KMS-11 (cell line): ENCODE data around the gene PHACTR1.

Experiments used
- H2AFZ ChIP-seq: fragments of 200-600 bp; sonication (generic); 2 replicates; pipeline ENCODE4 v1.6.1; 2016; ENCODE audit warnings: antibody characterized with exemption, mixed run types, low read depth
- H3K27ac ChIP-seq: fragments of 200-600 bp; sonication (generic); 2 replicates; pipeline ENCODE4 v1.6.1; 2016; ENCODE audit warnings: mild to moderate bottlenecking, mixed run types
- H3K27me3 ChIP-seq: fragments of 200-600 bp; sonication (generic); 2 replicates; pipeline ENCODE4 v1.6.1; 2017; ENCODE audit warnings: mild to moderate bottlenecking, low read depth, mixed run types, moderate library complexity; ENCODE audit not compliant: insufficient read depth
- H3K36me3 ChIP-seq: fragments of 200-600 bp; sonication (generic); 2 replicates; pipeline ENCODE4 v1.6.1; 2017; ENCODE audit warnings: mild to moderate bottlenecking, mixed run types; ENCODE audit not compliant: insufficient read depth
- H3K4me1 ChIP-seq: fragments of 200-600 bp; sonication (generic); 2 replicates; pipeline ENCODE4 v1.6.1; 2016; ENCODE audit warnings: mild to moderate bottlenecking, low read depth, mixed run types; ENCODE audit not compliant: poor library complexity, severe bottlenecking
- H3K4me2 ChIP-seq: fragments of 200-600 bp; sonication (generic); 2 replicates; pipeline ENCODE4 v1.7.0; 2016; ENCODE audit warnings: mild to moderate bottlenecking, mixed run types
- H3K4me3 ChIP-seq: fragments of 200-600 bp; sonication (generic); IDR thresholded peaks from 2 replicates; pipeline ENCODE4 v1.6.1; 2017; ENCODE audit warnings: low read depth, low read length, mixed read lengths; ENCODE audit not compliant: insufficient read depth
- H3K79me2 ChIP-seq: fragments of 200-600 bp; sonication (generic); 2 replicates; pipeline ENCODE4 v1.6.1; 2016; ENCODE audit warnings: low read depth, mixed run types; ENCODE audit not compliant: insufficient read depth
- H3K9ac ChIP-seq: fragments of 200-600 bp; sonication (generic); 2 replicates; pipeline ENCODE4 v1.6.1; 2016; ENCODE audit warnings: mild to moderate bottlenecking, mixed run types
- H4K20me1 ChIP-seq: fragments of 200-600 bp; sonication (generic); 2 replicates; pipeline ENCODE4 v1.6.1; 2016; ENCODE audit warnings: mild to moderate bottlenecking, mixed run types; ENCODE audit not compliant: insufficient read depth
- CTCF ChIP-seq: fragments of 200-600 bp; sonication (generic); conservative IDR thresholded peaks from 2 replicates; pipeline ENCODE4 v1.6.1; 2017; ENCODE audit warnings: low read depth, mild to moderate bottlenecking, antibody characterized with exemption, low read length, moderate library complexity, mixed read lengths

The PHACTR1 gene

DNA sequence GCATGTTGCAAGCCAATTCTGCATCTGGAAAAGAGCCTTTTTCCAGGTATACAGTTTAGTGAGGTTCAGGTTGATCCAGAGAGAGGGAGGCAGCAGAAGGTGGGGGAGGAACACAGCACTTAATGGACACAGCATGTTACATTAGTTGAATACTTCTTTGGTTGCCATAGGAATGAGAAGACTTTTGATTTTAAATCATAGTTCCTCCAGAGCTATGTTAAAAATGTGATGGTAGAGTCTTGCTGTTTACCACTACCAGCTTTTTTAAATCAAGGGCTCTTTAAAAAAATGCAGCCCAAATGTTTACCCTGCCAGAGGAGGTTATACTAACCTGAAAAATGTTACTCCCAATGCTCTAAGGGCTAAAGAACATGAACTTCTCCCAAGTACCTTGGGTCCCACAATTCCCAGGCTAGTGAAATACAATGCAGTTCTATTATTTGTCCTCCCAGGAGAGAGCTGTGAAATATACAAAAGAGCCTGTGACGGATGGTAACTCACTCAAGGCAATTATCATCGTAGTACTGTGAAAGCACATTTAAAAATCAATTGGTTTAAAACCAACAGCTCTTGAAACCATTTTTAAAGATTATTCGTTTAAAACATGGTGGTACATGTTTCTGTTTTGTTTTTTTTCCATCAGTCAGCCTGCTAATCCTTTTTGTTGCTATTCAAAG is 6.9 kb upstream of the PHACTR1 start:
- Histone ChIP-seq H3K79me2 (no peaks in the 10 kb centered on the region), H3K4me3 (no peak overlapping the region), H2AFZ (no peak overlapping the region), H4K20me1 (no peaks in the 10 kb centered on the region), H3K27me3 (no peaks in the 10 kb centered on the region), H3K36me3 (no peaks in the 10 kb centered on the region), H3K4me2 (no peak overlapping the region), H3K4me1 (no peaks in the 10 kb centered on the region), H3K27ac (no peak overlapping the region), H3K9ac (no peak overlapping the region)
- no peak for TF ChIP-seq CTCF

DNA sequence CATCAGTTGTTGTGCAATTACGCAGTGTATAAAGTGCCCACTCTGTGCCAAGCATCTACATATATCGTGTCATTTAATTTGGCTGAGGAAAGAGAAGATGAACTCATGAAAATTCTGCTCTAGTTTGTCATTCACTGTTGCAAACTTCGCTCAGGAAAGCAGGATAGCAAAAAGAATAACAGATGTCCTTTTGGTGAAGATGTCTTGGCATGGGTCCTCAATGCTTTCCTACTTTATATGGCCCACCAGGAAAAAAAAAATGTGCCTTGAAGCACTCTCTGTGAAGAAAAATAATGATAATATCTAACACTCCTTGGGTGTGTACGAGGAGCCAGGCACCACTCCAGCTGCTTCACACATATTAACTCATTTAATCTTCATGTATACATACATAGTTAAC is 5.6 kb upstream of the PHACTR1 start:
- no peaks in the 10 kb centered on the region for H3K4me1 ChIP-seq
- H3K4me3 ChIP-seq, result no peak overlapping the region
- H4K20me1 ChIP-seq, result no peaks in the 10 kb centered on the region
- H3K79me2 ChIP-seq, result no peaks in the 10 kb centered on the region
- H3K9ac ChIP-seq, result no peak overlapping the region
- H3K4me2 ChIP-seq, result no peak overlapping the region
- no peaks in the 10 kb centered on the region for H3K27me3 ChIP-seq
- no peak for TF ChIP-seq CTCF
- H2AFZ ChIP-seq, result no peak overlapping the region
- H3K27ac ChIP-seq, result no peak overlapping the region
- H3K36me3 ChIP-seq, result no peaks in the 10 kb centered on the region

DNA sequence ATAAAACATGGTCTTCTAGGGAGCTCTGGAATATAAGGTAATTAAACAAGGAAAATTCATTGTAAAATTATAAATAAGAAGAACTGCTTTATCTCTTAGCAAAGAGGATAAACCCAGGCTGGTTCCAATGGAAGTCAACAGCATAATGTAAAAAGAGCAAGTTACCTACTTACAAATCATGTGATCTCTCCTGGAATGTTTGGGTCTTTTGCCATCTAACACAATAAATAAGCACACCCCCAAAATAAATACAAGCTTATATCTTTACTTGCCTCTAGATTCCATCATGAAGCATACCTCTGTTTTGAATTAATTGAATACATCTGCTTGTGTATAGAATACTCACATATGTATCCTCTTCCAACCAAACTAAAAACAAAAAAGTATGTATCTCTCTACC is 2.5 kb upstream of the PHACTR1 start:
- no peak overlapping the region for H2AFZ ChIP-seq
- H3K79me2 ChIP-seq, result no peaks in the 10 kb centered on the region
- no peak overlapping the region for H3K27ac ChIP-seq
- H3K4me1 ChIP-seq, result no peaks in the 10 kb centered on the region
- H3K27me3 ChIP-seq, result no peaks in the 10 kb centered on the region
- H4K20me1 ChIP-seq, result no peaks in the 10 kb centered on the region
- TF ChIP-seq CTCF, result no peak
- H3K4me3 ChIP-seq, result no peak overlapping the region
- no peaks in the 10 kb centered on the region for H3K36me3 ChIP-seq
- H3K4me2 ChIP-seq, result no peak overlapping the region
- no peak overlapping the region for H3K9ac ChIP-seq

GRCh38 chr6:12715437-12715836 is 1.1 kb upstream of the PHACTR1 start:
- Histone ChIP-seq H3K4me3 (no peak overlapping the region), H3K79me2 (no peaks in the 10 kb centered on the region), H2AFZ (no peak overlapping the region), H3K9ac (no peak overlapping the region), H3K4me2 (no peak overlapping the region), H3K27me3 (no peaks in the 10 kb centered on the region), H4K20me1 (no peaks in the 10 kb centered on the region), H3K27ac (no peak overlapping the region), H3K4me1 (no peaks in the 10 kb centered on the region), H3K36me3 (no peaks in the 10 kb centered on the region)
- TF ChIP-seq CTCF, result no peak
